ACC112 (cell line): Measurements from ENCODE around the gene MAP3K21.

Experiments
- H2AFZ ChIP-seq: fragments of 200-600 bp; sonication (generic); one replicate; pipeline ENCODE4 v1.6.0; 2017; ENCODE audit warnings: antibody characterized with exemption, low read length; ENCODE audit not compliant: unreplicated experiment
- H3K27ac ChIP-seq: fragments of 200-600 bp; sonication (generic); 2 replicates; pipeline ENCODE4 v1.5.1; 2014; ENCODE audit warnings: low read depth, mild to moderate bottlenecking, antibody characterized with exemption, low read length, moderate library complexity
- H3K27me3 ChIP-seq: fragments of 200-600 bp; sonication (generic); 2 replicates; pipeline ENCODE4 v1.6.1; 2014; ENCODE audit warnings: mild to moderate bottlenecking, antibody characterized with exemption, low read length, moderate library complexity, mixed read lengths; ENCODE audit not compliant: insufficient read depth
- H3K36me3 ChIP-seq: fragments of 200-600 bp; sonication (generic); 2 replicates; pipeline ENCODE4 v1.6.1; 2016; ENCODE audit warnings: mild to moderate bottlenecking, antibody characterized with exemption, low read length, moderate library complexity, mixed read lengths; ENCODE audit not compliant: insufficient read depth
- H3K4me1 ChIP-seq: fragments of 200-600 bp; sonication (generic); one replicate; pipeline ENCODE4 v1.6.1; 2016; ENCODE audit warnings: low read length, mixed read lengths; ENCODE audit not compliant: insufficient read depth, unreplicated experiment, control insufficient read depth
- H3K4me3 ChIP-seq: fragments of 200-600 bp; sonication (generic); 2 replicates; pipeline ENCODE4 v1.5.1; 2014; ENCODE audit warnings: mild to moderate bottlenecking, low read depth, low read length
- H3K79me2 ChIP-seq: fragments of 200-600 bp; sonication (generic); one replicate; pipeline ENCODE4 v1.6.0; 2016; ENCODE audit warnings: low read length; ENCODE audit not compliant: control insufficient read depth, unreplicated experiment, insufficient read depth

MAP3K21 gene

GRCh38 chr1:233406994-233407631, 79.6 kb downstream of the MAP3K21 start:
- H3K27ac ChIP-seq: no peak overlapping the region

DNA sequence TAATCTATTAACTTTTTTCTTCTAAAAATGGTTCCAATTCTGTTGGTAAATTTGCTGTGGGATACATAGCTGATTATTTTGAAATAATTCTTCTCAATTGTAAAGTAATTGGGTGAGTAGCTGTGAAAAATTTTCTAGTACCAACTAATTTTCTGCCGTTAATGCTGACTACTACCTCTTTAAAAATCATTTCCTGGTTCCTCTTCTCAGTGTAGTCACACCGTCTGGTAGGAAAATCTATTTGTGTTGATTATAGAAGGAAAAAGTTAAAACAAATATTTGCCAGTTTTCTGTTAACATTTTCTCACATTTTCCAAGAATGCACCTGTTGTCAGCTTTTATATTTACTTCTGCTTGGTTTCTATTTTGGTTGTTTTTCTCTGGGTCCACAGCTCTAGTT, 82.0 kb downstream of the MAP3K21 start:
- no peak overlapping the region for H2AFZ ChIP-seq
- no peak overlapping the region for H3K27ac ChIP-seq
- no peaks in the 10 kb centered on the region for H3K36me3 ChIP-seq
- no peaks in the 10 kb centered on the region for H3K4me1 ChIP-seq
- no peaks in the 10 kb centered on the region for H3K79me2 ChIP-seq
- no peak overlapping the region for H3K4me3 ChIP-seq
- H3K27me3 ChIP-seq: peaks cover 16% of the 10 kb centered on the region

More at GRCh38 chr1:233406994-233407631, 79.6 kb downstream of the MAP3K21 start:
- H3K4me3 ChIP-seq: no peak overlapping the region
- no peaks in the 10 kb centered on the region for H3K79me2 ChIP-seq
- H3K4me1 ChIP-seq: no peaks in the 10 kb centered on the region
- peaks cover 8% of the 10 kb centered on the region for H3K27me3 ChIP-seq
- H3K36me3 ChIP-seq: no peaks in the 10 kb centered on the region
- H2AFZ ChIP-seq: no peak overlapping the region

DNA sequence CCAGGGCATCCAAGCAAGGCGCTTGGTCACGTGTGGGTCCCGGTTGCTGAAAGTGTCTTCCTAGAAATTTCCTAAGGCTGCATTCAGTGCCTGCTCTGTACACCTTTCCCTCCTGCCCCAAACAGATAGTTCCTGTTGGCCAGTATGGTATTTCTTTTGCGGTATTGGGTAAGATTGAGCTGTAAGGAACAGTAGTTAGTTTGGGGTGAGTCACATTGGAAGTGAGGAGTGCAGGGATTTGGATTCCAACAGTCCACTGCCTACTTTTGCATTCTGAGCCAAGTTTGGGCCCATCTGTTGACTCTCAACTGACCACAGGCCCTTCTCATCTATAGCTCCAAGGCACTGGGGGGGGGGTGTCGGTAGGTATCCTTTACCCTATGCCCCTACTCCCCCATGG, 83.4 kb downstream of the MAP3K21 start:
- no peak overlapping the region for H3K27ac ChIP-seq
- no peaks in the 10 kb centered on the region for H3K79me2 ChIP-seq
- H3K36me3 ChIP-seq: no peaks in the 10 kb centered on the region
- H3K27me3 ChIP-seq: peaks cover 27% of the 10 kb centered on the region
- no peaks in the 10 kb centered on the region for H3K4me1 ChIP-seq
- H2AFZ ChIP-seq: no peak overlapping the region
- H3K4me3 ChIP-seq: no peak overlapping the region

DNA sequence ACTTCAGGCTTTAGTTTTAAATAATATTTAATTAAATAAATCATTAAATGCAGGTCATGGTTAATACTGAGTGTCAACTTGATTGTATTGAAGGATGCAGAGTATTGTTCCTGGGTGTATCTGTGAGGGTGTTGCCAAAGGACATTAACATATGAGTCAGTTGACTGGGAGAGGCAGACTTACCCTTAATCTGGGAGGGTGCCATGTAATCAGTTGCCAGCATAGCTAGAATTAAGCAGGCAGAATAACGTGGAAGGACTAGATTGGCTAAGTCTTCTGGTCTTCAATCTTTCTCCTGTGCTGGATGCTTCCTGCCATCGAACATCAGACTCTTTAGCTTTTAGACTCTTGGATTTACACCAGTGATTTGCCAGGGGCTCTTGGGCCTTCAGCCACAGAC, 85.3 kb downstream of the MAP3K21 start:
- no peaks in the 10 kb centered on the region for H3K79me2 ChIP-seq
- H2AFZ ChIP-seq: no peak overlapping the region
- no peak overlapping the region for H3K4me3 ChIP-seq
- H3K4me1 ChIP-seq: no peaks in the 10 kb centered on the region
- no peaks in the 10 kb centered on the region for H3K36me3 ChIP-seq
- H3K27me3 ChIP-seq: peaks cover 22% of the 10 kb centered on the region
- no peak overlapping the region for H3K27ac ChIP-seq

DNA sequence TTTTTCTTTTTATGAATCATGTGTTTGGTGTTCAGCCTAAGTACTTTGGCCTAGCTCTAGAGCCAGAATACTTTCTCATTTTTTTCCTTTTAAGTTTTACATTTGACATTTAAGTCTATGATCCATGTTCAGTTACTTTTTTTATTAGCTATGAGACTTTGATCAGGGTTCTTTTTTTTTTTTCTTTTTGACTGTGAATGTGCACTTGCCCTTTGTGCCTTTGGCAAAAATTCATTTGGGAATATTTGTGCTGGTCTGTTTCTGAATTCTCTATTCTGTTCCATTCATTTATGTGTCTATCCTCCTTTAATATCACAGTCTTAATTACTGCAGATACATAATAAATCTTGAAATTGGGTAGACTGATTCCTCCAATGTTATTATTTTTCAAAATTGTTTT, 93.8 kb downstream of the MAP3K21 start:
- Histone ChIP-seq H3K79me2 (no peaks in the 10 kb centered on the region), H3K27me3 (peaks cover 15% of the 10 kb centered on the region), H3K4me1 (no peaks in the 10 kb centered on the region), H3K4me3 (no peak overlapping the region), H2AFZ (no peak overlapping the region), H3K36me3 (no peaks in the 10 kb centered on the region), H3K27ac (no peak overlapping the region)

DNA sequence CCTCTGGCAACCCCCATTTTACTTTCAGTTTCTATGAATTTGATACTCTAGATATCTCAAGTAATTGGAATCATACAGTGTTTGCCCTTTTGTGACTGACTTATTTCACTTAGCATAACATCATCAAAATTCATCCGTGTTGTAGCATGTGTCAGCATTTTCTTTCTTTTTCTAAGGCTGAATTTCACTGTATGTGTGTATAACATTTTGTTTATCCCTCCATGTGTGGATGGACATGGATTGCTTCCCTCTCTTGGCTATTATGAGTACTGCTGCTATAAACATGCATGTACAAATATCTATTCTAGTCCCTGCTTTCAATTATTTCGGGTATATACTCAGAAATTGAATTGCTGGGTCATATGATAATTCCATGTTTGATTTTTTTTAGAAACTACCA, 97.3 kb downstream of the MAP3K21 start:
- H2AFZ ChIP-seq: peak overlapping the region; percentile 77
- peaks cover 24% of the 10 kb centered on the region for H3K27me3 ChIP-seq
- H3K36me3 ChIP-seq: no peaks in the 10 kb centered on the region
- H3K4me3 ChIP-seq: peak overlapping the region; percentile 73
- H3K79me2 ChIP-seq: no peaks in the 10 kb centered on the region
- H3K27ac ChIP-seq: no peak overlapping the region
- no peaks in the 10 kb centered on the region for H3K4me1 ChIP-seq

DNA sequence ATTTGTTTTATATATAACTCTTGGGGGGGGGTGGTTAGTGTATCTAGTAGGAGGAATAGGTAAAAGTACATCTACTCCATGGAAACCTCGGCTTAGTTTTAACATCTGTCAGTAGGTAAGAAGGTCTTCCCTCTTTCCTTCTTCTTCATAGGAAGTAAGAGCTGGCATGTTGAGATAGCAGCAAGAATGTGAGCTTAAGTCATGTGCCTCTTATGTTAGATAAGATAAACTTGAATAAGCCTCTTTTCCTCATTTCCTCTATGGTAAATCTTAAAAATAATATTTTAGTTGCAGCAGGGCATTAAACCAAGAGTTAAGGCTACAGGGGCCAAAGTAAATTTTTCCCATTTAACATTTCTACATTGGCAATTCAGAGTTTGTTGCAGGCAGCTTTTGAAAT, 100.4 kb downstream of the MAP3K21 start:
- Histone ChIP-seq H2AFZ (no peak overlapping the region), H3K27me3 (peaks cover 17% of the 10 kb centered on the region), H3K27ac (no peak overlapping the region), H3K36me3 (no peaks in the 10 kb centered on the region), H3K4me1 (no peaks in the 10 kb centered on the region), H3K4me3 (no peak overlapping the region), H3K79me2 (no peaks in the 10 kb centered on the region)

DNA sequence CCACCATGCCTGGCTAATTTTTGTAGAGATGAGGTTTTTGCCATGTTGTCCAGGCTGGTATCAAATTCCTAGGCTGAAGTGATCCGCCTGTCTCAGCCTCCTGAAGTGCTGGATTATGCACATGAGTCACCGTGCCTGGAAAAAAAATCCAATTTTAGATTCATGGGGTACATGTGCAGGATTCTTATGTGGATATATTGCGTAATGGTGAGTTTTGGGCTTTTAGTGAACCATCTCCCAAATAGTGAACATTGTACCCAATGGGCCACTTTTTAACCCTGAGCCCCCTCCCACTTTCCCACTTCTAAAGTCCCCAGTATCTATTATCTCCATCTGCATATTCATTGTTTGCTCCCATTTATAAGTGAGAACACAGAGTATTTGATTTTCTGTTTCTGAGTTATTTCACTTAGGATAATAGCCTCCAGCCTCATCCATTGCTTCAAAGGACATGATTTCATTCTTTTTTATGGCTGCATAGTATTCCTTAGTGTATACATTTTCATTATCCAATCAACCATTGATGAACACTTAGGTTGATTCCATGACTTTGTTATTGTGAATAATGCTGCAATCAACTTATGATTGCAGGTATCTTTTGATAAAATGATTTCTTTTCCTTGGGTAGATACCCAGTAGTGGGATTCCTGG, 104.4 kb downstream of the MAP3K21 start:
- Histone ChIP-seq H3K4me3 (no peak overlapping the region), H3K79me2 (no peaks in the 10 kb centered on the region), H3K36me3 (no peaks in the 10 kb centered on the region), H2AFZ (no peak overlapping the region), H3K27me3 (peaks cover 46% of the 10 kb centered on the region), H3K4me1 (no peaks in the 10 kb centered on the region), H3K27ac (no peak overlapping the region)

DNA sequence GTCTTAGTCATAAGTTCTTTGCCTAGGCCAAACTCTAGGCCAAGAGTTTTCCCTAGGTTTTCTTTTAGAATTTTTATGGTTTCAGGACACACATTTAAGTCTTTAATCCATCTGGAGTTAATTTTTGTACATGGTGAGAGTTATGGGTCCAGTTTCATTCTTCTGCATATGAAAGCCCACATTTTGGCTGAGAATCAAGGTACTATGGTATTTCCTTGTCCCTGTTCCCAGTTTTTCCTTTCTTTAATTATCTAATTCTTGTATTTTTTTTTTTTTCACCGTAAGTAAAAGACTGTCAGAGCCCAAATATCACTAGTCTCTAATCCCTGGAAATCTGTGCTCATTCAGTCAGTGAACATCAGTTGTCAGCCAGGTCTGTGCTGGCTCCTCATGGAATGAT, 105.4 kb downstream of the MAP3K21 start:
- H3K79me2 ChIP-seq: no peaks in the 10 kb centered on the region
- no peak overlapping the region for H3K27ac ChIP-seq
- no peak overlapping the region for H2AFZ ChIP-seq
- H3K4me3 ChIP-seq: no peak overlapping the region
- H3K4me1 ChIP-seq: no peaks in the 10 kb centered on the region
- H3K27me3 ChIP-seq: peaks cover 38% of the 10 kb centered on the region
- H3K36me3 ChIP-seq: no peaks in the 10 kb centered on the region

DNA sequence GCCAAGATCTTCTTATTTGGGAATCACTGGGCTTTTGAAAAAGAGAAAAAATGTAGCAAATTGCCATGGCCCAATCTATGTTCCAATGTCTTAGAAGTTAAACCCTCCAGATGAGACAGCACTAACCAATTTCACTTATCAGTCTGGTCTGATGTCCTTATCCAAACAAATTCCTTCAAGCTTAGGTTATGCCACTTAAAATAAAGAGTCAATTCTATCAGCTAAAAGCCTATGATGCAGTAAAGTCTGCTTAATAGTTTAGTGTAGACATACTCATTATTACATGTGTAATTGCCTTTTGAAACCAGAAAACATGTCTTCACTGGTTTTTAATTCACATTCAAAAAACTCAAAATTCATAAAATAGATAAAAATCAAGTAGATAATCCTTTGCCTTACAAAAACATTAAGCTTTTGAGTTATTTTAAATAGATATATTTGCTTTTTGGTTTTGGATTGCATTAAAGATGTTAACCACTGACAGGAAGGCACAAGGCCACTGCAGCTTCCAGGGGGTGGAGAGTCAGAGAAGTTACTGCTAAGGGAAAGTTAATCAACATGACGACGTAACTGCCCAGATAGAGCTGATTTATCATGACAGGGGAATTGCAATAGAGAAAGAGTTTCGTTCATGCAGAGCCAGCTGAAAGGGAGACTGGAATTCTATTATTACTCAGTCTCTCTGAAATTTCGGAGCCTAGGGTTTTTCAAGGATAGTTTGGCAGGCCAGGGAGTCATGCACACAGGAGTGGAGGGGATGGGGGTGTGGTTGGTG, 106.1 kb downstream of the MAP3K21 start:
- Histone ChIP-seq H3K4me1 (no peaks in the 10 kb centered on the region), H3K4me3 (no peak overlapping the region), H3K36me3 (no peaks in the 10 kb centered on the region), H3K79me2 (no peaks in the 10 kb centered on the region), H2AFZ (no peak overlapping the region), H3K27me3 (peaks cover 40% of the 10 kb centered on the region), H3K27ac (no peak overlapping the region)
